Activated T-cell treated with anti-CD3 and anti-CD28 coated beads, Interleukin-2, amount 50 U/mL, for 4 hours (primary cell): ENCODE results near the gene ADI1. TPM values are rescaled to one million over a fixed set of nuclear protein-coding genes. Genes with fewer than 3 reads are reported as not detected.

Experiments used
- ATAC-seq, 2 donors: fragments of 200-7000 bp; cut with Tn5 transposase; one replicate each; pipeline ENCODE4 v1.10.0; 2021
- DNase-seq: peaks from one replicate; pipeline ENCODE4 v3.0.0-alpha.2; 2020
- H3K27me3 Mint-ChIP-seq: one replicate; pipeline ENCODE4 v1.8.0; 2021; ENCODE audit warnings: low read depth, mixed read lengths
- H3K36me3 Mint-ChIP-seq: one replicate; pipeline ENCODE4 v1.8.0; 2022; ENCODE audit warnings: mixed read lengths; ENCODE audit not compliant: insufficient read depth
- H3K4me1 Mint-ChIP-seq: one replicate; pipeline ENCODE4 v1.8.0; 2021; ENCODE audit warnings: low read depth, mixed read lengths
- H3K4me3 Mint-ChIP-seq: one replicate; pipeline ENCODE4 v1.8.0; 2021; ENCODE audit warnings: mild to moderate bottlenecking, moderate library complexity, mixed read lengths
- H3K9me3 Mint-ChIP-seq: one replicate; pipeline ENCODE4 v1.8.0; 2021; ENCODE audit warnings: mixed read lengths
- total RNA-seq, 3 donors: library from RNA; stranded (reverse); gene quantifications; one replicate each; pipeline ENCODE4 v1.2.1, GENCODE V29; 2021

The ADI1 gene
- total RNA-seq, 3 donors from 2014 or later: 25.6 to 28.4 (median 25.7) TPM

DNA sequence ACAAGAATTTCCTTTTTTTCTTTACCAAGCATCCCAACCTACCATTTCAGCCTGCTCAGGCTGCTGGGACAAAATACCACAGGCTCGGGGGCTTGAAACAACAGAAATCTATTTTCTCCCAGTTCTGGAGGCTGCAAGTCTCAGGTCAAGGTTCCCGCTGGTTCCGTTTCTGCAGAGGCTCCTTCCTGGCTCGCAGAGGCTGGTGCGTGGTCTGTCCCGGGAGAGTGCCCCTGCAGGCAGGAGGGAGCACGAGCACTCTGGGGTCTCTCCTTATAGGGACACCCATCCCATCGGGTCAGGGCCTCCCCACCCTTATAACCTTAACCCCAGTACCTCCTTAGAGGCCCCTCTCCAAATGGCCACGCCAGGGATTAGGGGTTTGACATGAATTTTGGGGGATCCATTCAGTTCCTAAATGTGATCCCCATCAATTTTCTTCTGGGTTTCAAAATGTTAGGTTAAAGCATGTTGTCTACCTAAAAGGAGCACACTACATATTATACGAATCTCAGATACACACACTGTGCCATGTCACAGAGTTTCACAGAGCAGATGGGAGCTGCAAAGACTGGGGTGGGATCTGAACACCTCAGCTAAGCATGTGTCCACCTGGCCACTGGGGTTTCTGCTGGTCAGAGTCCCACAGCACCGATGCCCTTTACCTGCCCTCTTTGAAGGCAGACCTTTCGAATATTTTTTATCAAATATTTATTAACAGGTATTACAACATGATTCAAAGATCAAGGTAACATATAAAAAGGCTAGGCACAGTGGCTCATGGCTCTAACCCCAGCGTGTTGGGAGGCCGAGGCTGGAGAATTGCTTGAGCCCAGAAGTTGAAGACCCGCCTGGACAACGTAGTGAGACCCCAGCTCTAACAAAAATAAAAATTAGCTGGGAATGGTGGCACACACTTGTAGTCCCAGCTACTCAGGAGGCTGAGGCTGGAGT is 17.6 kb upstream of the ADI1 start:
- Mint-ChIP-seq H3K9me3 (no peaks in the 10 kb centered on the region), H3K4me3 (peak overlapping the region; percentile 37), H3K4me1 (no peaks in the 10 kb centered on the region), H3K27me3 (no peaks in the 10 kb centered on the region), H3K36me3 (peaks cover 15% of the 10 kb centered on the region)
- DNase-seq (no peak), ATAC-seq (peak; percentile 61 to 68)

- Mint-ChIP-seq H3K4me1 (no peaks in the 10 kb centered on the region), H3K4me3 (peak overlapping the region; percentile 37), H3K27me3 (no peaks in the 10 kb centered on the region), H3K36me3 (peaks cover 12% of the 10 kb centered on the region), H3K9me3 (no peaks in the 10 kb centered on the region)
- ATAC-seq (peak; percentile 47 to 52), DNase-seq (no peak)
Measured at GRCh38 chr2:3535794-3536681, 16.7 kb upstream of the ADI1 start.

DNA sequence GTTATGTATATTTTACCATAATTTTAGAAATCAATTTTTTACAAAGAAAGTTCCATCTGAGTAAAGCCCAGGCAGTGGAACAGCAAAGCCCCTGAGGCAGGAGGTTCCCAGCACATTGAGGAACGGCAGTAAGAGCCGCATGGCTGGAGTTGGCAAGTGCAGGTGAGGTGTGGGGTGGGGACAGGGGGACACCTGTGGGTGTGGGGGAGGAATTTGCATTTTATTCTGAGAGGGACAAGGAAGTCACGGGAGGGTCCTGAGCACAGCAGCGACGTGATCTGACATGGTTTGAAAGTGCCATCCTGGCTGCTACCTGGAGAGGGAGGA is 16.1 kb upstream of the ADI1 start:
- Mint-ChIP-seq H3K4me1 (no peaks in the 10 kb centered on the region), H3K36me3 (peaks cover 7% of the 10 kb centered on the region), H3K27me3 (no peaks in the 10 kb centered on the region), H3K9me3 (no peaks in the 10 kb centered on the region), H3K4me3 (no peak overlapping the region)
- DNase-seq (no peak), ATAC-seq (no peak)

DNA sequence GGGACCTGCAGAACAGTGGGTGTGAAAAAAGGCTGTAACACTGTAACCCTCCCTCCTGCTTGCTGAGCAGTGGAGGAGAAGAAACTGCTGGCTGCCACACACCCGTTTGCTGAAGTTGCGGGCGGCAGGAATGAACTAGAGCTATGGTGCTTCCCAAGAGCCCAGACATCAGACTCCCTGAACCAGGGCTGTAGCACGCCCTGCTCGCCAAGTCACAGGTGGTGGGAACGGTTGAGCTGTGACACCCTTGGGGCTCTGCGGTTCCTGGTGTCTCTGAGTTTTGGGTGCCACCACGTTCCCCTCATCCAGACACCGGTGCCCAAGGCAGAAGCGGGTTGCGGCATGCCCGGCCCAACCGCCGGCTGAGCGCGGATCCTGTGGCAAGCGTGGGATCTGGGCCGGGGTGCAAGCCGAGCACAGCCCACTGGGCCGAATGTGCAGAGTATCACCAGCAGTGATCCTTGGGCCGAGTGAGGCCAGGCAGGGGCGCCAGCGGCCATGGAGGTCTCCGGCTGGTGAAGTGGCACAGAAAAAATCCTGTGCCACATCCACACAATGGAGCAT is 15.0 kb upstream of the ADI1 start:
- Mint-ChIP-seq H3K4me3 (no peak overlapping the region), H3K27me3 (no peaks in the 10 kb centered on the region), H3K9me3 (no peaks in the 10 kb centered on the region), H3K36me3 (no peaks in the 10 kb centered on the region), H3K4me1 (no peaks in the 10 kb centered on the region)
- DNase-seq: no peak
- ATAC-seq: no peak

DNA sequence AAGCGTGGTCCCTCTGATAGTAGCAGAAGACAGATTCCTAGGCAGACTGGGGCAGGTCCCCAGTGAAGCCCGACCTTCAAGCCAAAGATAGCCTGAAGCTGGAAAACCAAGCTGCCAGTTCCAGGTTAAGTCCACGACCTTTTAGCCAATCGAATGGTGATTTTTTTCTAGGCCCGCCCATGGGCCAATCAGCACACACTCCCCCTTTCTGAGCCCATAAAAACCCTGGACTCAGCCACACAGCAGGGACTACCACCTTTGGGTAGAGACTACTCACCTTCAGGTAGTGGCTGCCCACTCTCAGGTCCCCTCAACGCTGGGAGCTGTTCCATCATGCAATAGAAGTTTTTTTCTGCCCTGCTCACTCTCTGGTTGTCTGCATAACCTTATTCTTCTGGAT is 14.5 kb upstream of the ADI1 start:
- Mint-ChIP-seq H3K4me3 (no peak overlapping the region), H3K4me1 (no peaks in the 10 kb centered on the region), H3K9me3 (no peaks in the 10 kb centered on the region), H3K36me3 (no peaks in the 10 kb centered on the region), H3K27me3 (no peaks in the 10 kb centered on the region)
- ATAC-seq (no peak), DNase-seq (no peak)

DNA sequence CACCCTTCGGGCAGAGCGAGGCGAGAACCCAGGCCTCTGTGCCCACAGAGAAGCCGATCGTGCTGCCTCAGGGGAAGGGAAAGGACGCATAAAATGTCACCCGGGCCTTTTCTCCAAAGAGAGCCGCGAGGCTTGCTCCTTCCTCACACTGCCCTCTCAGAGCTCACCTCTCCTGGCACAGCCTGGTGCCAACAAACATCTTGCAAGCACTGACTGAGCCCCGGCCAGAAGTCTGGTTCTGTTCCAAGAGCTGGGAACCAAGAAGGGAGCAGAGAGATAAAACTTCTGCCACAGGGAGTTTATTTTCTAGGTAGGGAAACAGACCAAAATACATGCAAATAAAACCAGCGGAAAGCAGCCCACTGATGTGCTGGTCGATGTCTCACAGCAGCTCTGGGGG is 13.6 kb upstream of the ADI1 start:
- no peaks in the 10 kb centered on the region for H3K4me1 Mint-ChIP-seq
- H3K27me3 Mint-ChIP-seq: no peaks in the 10 kb centered on the region
- no peaks in the 10 kb centered on the region for H3K36me3 Mint-ChIP-seq
- ATAC-seq (no peak), DNase-seq (no peak)
- H3K9me3 Mint-ChIP-seq: no peaks in the 10 kb centered on the region
- H3K4me3 Mint-ChIP-seq: no peak overlapping the region

- no peaks in the 10 kb centered on the region for H3K9me3 Mint-ChIP-seq
- H3K36me3 Mint-ChIP-seq: no peaks in the 10 kb centered on the region
- no peaks in the 10 kb centered on the region for H3K4me1 Mint-ChIP-seq
- H3K4me3 Mint-ChIP-seq: no peak overlapping the region
- no peak for ATAC-seq
- H3K27me3 Mint-ChIP-seq: no peaks in the 10 kb centered on the region
- no peak for DNase-seq
Measured at GRCh38 chr2:3529316-3530025, 10.1 kb upstream of the ADI1 start.

GRCh38 chr2:3527886-3528785 is 8.8 kb upstream of the ADI1 start:
- H3K9me3 Mint-ChIP-seq: no peaks in the 10 kb centered on the region
- DNase-seq: no peak
- no peaks in the 10 kb centered on the region for H3K4me1 Mint-ChIP-seq
- H3K4me3 Mint-ChIP-seq: no peak overlapping the region
- H3K36me3 Mint-ChIP-seq: no peaks in the 10 kb centered on the region
- ATAC-seq: no peak
- no peaks in the 10 kb centered on the region for H3K27me3 Mint-ChIP-seq

DNA sequence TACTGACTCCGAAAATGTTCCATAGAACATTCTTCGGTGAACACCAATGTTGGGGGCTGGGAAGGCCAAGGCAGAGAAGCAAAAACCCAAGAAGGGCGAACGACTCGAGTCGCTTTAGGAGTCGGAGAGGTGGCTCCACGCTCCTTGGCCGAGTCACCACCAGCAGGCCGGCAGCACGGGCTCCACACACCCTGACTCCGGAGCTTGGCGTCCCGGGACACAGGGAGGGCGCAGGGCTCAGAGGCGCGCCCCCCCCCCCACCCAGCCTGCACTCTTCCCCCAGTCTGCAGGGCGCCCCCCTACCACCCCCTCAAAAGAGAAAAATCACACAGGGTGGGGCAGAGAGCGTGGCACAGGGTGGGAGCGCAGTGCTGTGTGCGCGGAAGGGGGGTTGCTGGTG is 7.5 kb upstream of the ADI1 start:
- Mint-ChIP-seq H3K4me1 (peaks cover under 1% of the 10 kb centered on the region), H3K36me3 (no peaks in the 10 kb centered on the region), H3K4me3 (no peak overlapping the region), H3K9me3 (no peaks in the 10 kb centered on the region), H3K27me3 (no peaks in the 10 kb centered on the region)
- ATAC-seq (no peak), DNase-seq (no peak)

DNA sequence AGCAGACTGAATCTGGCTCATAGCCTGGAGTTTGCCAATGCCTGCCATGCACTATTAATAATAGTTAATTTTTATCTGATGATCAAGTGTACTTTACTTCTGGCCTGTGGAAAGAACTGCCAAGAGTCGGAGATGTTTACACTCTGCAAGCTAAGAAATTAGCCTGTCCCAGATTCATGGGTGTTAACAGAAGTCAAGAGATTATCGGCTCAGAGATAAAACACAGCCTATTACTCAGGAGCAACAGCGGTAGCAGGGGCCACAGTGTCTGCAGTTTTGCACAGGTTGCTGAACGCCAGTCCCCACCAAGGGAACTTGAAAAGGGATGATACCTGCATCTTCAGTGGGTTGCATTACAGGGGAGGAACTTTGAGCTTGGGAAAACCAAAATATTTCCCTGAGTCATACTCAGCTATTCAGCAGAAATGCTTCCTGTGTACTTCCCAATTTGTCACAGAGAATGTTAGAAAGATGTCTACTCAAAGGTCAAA is 4.3 kb upstream of the ADI1 start:
- H3K4me3 Mint-ChIP-seq: no peak overlapping the region
- no peak for DNase-seq
- peaks cover 23% of the 10 kb centered on the region for H3K4me1 Mint-ChIP-seq
- ATAC-seq: no peak
- H3K36me3 Mint-ChIP-seq: no peaks in the 10 kb centered on the region
- H3K27me3 Mint-ChIP-seq: no peaks in the 10 kb centered on the region
- H3K9me3 Mint-ChIP-seq: no peaks in the 10 kb centered on the region

- no peak for DNase-seq
- no peak for ATAC-seq
- Mint-ChIP-seq H3K27me3 (no peaks in the 10 kb centered on the region), H3K4me1 (peaks cover 26% of the 10 kb centered on the region), H3K4me3 (no peak overlapping the region), H3K9me3 (no peaks in the 10 kb centered on the region), H3K36me3 (no peaks in the 10 kb centered on the region)
Measured at GRCh38 chr2:3522961-3523421, 3.7 kb upstream of the ADI1 start.

- Mint-ChIP-seq H3K4me3 (peak overlapping the region; percentile 91), H3K9me3 (peaks cover 3% of the 10 kb centered on the region), H3K27me3 (no peaks in the 10 kb centered on the region), H3K4me1 (peaks cover 29% of the 10 kb centered on the region), H3K36me3 (peaks cover 3% of the 10 kb centered on the region)
- DNase-seq (no peak), ATAC-seq (no peak)
Measured at GRCh38 chr2:3520591-3520990, 1.3 kb upstream of the ADI1 start.
